NCI-H2107 treated with DMSO at 0.1 percent for 48 hours (cell line): Measurements from ENCODE around the gene NDUFAB1.
"Not testable (repeated sequence)": the region's sequence is repeated elsewhere in the genome, so short reads cannot be mapped to it uniquely, and the experiment has no call there.

Source experiments
- DNase-seq: peaks from one replicate; lab custom pipeline; 2025; ENCODE audit not compliant: unreplicated experiment; lab: John Stamatoyannopoulos, UW

NDUFAB1 gene

DNA sequence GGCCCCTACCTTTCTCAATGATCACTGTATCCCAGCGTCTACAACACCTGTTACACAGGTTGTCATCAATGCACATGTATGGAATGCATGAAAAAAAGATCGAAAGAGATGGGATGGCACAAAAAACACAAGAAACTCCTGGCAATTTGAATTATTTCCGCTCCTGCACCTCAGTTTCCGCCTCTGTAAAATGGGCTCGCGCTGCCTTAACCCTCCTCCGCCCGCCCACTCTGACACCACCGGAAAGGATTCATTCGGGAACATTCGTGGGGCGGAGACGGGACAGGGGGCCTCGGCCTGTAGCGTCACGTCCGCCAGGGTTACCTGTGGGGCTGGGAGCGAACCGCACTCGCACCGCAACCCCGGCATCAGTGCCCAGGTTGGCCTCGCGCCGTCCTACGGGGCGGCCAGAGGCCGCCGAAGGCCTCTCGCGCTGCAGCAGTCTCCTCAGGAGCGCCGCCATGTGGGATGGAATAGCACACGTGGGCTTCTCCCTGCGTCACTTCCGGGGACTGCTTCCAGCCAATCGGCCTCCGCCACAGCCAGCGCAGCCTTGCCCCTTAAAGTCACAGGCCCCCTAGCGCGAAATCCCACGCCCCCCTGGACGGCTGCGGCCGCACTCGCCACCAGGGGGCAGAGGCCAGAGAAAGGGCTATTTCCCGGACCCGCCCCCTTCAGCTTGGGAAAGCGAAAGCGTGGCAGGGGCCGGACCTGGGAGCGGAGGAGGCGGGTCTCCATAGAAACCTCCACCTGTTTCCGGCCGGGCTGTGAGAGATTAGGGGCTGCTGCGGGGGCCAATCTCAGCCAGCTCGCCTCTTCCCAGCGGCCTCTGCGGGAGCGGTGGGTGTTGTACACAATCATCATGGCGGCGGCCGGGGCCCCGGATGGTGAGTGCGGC, 39.0 kb downstream of the NDUFAB1 start, which contains the start of the genes EARS2 and UBFD1:
TSS of gene EARS2 (minus strand) at position 470 of the 898 bp plus-strand sequence. CDS start at position 463, 7 bp downstream.
TSS of gene UBFD1 (plus strand) at position 847 of the 898 bp plus-strand sequence. CDS start at position 863, 16 bp downstream.
- DNase-seq, result peak; percentile 99

DNA sequence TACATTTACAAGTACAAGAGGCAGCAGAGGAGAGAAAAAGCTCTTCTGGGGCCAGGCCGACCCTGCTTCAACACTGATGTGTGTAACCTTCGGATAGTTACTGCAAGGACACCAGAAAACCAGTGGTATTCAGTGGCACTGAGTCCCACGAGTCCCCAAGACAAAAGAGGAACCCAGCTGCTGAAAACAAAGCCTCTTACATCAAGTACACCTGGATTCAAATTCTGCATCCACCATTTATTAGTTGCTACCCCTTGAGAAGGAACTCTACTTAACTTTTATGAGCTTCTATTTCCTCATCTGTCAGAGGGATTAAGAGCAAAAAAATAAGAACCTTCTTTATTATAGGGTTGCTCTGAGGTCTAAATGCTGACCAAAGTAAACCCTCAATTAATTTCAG, 41.6 kb downstream of the NDUFAB1 start:
- DNase-seq, result no peak

DNA sequence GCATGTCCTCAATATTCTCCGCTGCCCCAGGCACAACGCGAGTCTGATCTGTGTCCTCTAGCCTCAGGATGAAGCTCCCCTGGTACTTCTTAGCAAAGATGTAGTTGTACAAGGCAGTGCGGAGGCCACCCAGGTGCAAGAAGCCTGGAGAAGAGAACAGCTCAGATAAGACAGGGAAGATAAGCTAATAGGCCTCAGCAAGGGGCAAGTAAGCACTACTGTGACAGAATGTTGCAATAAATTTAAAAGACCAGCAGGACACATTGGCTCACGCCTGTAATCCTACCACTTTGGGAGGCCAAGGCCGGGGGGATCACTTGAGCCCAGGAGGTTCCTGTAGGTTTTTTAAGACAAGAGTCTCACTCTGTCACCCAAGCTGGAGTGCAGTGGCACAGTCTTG, 44.0 kb downstream of the NDUFAB1 start:
- no peak for DNase-seq

DNA sequence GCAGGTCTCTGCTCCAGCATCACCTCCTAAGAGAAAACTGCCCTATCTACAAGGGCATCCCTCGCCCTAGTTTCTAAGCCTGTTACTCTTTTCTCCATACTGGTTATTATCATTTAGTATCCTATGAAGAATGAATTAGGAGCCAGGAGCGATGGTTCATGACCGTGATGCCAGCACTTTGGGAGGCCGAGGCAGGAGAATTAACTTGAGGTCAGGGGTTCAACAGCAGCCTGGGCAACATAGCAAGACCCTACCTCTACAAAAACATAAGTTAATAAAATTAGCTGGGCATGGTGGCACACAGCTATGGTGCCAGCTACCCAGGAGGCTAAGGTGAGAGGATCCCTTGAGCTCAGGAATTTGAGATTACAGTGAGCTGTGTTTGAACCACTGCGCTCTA, 46.2 kb downstream of the NDUFAB1 start:
- DNase-seq, result no peak

DNA sequence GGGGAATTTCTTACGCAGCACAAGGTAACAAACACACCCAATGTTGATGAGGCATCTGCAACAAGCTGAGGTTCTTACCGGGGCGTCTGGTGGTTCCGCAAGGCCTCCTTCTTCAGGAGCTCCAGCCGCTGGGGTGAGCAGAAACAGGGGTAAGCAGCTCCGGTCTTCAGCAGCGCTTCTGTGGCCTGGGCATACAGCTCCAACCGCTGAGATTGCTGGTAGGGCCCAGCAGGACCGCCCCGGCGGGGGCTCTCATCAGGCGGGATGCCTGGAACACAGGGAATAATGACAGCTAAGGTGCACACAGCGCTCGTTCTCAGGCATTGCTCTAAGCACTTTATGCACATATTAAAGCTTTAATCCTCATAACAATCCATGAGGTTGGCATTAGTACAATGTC, 51.7 kb downstream of the NDUFAB1 start:
- DNase-seq, result no peak

DNA sequence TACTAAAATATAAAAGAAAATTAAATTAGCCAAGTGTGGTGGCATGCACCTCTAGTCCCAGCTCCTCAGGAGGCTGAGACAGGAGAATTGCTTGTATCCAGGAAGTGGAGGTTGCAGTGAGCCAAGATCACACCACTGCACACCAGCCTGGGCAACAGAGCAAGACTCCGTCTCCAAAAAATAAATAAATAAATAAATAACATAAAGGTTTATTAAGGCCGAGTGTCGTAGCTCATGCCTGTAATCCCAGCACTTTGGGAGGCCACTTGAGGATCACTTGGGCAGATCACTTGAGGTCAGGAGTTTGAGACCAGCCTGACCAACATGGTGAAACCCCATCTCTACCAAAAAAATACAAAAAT, 55.3 kb downstream of the NDUFAB1 start:
- DNase-seq, result not testable (repeated sequence)

DNA sequence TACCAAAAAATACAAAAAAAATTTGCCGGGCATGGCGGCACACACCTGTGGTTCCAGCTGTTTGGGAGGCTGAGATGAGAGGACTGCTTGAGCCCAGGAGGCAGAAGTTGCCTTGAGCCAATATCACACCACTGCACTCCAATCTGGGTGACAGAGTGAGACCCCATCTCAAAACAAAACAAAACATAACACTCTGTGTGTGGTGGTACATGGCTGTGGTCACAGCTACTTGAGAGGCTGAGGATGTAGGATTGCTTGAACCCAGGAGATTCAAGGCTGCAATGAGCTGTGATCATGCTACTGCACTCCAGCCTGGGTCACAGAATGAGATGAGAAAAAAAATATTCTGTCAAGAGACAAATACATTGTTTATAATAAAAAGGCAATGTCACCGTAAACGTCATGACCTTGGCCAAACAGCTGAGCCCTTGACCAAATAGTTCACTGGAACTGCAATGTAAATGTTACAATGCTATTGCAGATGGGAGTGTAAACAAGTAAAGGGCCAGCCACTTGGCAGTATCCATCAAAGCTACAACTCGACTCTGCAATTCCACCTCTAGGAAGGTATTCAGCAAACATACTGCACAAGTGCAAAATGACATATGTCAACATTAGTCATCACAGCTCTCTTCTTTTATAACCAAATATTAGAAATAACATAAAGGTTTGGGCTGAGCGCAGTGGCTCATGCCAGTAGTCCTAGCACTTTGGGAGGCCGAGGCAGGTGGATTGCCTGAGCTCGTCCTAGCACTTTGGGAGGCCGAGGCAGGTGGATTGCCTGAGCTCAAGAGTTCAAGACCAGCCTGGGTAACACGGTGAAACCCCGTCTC, 55.9 kb downstream of the NDUFAB1 start:
- no peak for DNase-seq

DNA sequence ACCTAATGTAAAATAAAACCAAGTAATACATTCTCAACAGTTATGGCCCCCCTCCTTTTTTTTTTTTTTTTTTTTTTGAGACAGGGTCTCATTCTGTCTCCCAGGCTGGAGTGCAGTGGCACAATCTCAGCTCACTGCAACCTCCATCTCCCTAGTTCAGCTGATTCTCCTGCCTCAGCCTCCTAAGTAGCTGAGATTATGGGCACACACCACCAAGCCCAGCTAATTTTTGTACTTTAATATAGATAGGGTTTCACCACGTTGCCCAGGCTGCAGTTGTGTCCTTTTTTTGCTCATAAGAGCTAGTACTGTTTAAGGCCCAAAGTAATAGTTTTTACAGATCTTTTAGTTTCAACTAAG, 57.2 kb downstream of the NDUFAB1 start:
- no peak for DNase-seq

DNA sequence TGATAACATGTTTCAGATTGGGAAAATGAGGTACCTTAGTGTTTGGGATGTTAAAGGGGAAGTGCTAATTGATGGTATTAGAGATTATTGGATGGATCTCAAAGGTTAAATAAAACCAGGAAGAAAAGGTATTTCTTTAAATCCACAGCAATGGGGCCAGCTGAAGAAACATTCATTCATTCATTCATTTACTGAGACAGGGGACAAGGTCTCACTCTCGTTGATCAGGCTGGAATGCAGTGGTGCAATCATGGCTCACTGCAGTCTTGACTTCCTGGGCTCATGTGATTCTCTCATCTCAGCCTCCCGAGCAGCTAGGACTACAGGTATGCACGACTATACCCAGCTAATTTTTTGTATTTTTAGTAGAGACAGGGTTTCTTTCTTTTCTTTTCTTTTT, 58.7 kb downstream of the NDUFAB1 start:
- DNase-seq, result no peak

DNA sequence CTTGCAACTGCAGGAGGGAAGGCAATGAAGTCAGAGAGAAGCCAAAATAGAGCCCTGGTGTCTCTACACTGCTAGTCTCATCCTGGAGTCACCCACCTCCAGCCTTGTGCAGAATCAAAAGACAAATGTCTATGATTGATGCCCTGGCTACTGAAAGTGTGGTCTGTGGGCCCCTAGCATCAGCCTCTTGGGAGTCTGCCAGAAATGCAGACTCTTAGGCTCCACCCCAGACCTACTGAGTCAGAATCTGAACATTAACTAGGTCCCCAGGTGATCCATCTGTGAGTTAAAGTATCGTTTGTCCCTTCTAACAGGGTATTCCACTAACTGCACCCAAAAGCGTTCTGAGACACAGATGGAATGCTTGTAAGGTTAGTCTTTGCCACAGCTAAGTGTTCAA, 60.2 kb downstream of the NDUFAB1 start:
- DNase-seq, result no peak

DNA sequence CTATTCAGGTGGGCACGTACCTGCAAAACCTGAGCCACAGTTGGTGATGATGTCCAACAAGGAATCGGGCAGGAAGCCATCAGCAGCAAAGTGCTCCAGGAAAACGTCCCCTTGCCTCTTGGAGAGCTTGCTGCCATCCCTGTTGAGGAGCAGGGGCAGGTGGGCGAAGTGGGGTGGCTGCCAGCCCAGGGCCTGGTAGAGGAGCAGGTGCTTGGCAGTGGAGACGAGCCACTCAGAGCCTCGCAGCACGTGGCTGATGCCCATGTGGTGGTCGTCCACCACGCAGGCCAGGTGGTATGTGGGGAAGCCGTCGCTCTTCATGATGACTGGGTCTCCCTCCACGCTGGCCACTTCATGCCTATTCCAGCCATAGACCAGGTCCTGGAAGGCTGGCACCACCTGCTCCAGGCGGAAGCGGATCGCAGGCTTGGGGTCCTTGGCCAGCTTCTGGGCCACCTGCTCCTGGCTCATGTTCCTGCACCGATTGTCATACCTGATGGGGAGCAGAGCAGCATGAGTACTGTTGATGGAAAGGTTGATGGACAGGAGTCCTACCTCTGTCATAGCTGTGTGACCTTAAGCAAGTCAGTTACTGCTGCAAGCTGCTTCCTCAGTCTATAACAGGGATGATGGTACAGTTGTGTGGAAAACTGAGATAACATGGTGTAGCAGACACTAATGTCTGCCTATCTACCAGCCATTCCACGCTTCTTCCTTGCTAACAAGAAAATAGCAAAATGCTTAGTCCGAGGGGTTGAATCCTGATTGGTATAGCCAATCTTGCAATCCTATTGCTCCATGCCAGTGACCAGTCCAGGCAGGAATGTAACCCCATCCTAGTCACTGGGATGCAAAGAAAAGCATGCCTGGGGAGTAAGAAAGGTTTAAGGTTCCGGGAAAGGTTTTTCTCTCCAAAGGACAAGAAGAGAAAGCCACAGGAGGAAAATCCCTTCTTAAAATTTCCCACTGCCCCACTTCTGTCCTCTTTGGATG, 61.0 kb downstream of the NDUFAB1 start:
- no peak for DNase-seq

DNA sequence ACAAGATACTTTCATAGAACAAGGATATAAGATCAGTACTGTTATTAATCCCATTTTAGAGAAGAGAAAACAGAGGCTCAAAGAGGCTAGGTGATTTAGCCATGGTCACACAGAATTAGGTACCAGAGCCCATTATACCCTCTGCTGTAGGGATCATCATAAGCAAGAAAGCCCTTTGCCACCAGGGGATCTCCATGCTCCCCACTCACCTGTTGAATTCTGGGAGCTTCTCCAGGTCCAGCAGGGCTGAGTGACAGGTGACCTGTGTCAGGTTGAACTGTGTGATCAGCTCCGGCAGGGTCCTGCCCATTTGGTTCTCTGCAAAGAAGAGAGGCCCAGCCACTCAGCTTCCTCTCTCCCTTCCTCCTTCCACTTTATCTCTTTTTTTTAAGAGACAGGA, 63.7 kb downstream of the NDUFAB1 start:
- no peak for DNase-seq
